GM11168 (cell line): ENCODE data around the gene GAS1.

Experiments
- in situ Hi-C: fragments of 300-500 bp; cut with MboI; formaldehyde crosslinking; loops from one replicate; pipeline ENCODE4 v1.12.0; 2022; ENCODE audit warnings: low sequenced_read_pairs; ENCODE audit not compliant: unreplicated experiment

GAS1 gene, protein sequence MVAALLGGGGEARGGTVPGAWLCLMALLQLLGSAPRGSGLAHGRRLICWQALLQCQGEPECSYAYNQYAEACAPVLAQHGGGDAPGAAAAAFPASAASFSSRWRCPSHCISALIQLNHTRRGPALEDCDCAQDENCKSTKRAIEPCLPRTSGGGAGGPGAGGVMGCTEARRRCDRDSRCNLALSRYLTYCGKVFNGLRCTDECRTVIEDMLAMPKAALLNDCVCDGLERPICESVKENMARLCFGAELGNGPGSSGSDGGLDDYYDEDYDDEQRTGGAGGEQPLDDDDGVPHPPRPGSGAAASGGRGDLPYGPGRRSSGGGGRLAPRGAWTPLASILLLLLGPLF

GRCh38 chr9:86947146-86948073, at the start of gene GAS1:
GAS1 (minus strand) TSS chr9:86947506; CDS start chr9:86946779, 727 bp downstream.
- in situ Hi-C loops = no loop called here

GRCh38 chr9:86994231-86994630, 46.9 kb upstream of the GAS1 start:
- in situ Hi-C loops = no loop called here

GRCh38 chr9:86993830-86994229, 46.5 kb upstream of the GAS1 start:
- in situ Hi-C loops = no loop called here

- in situ Hi-C loops = no loop called here
Measured at GRCh38 chr9:86991077-86991476, 43.8 kb upstream of the GAS1 start.

- in situ Hi-C loops = no loop called here
Measured at GRCh38 chr9:86990290-86990689, 43.0 kb upstream of the GAS1 start.

- in situ Hi-C loops = no loop called here
Measured at GRCh38 chr9:86987900-86988299, 40.6 kb upstream of the GAS1 start.

- in situ Hi-C loops = no loop called here
Measured at GRCh38 chr9:86985132-86985647, 37.9 kb upstream of the GAS1 start.

DNA sequence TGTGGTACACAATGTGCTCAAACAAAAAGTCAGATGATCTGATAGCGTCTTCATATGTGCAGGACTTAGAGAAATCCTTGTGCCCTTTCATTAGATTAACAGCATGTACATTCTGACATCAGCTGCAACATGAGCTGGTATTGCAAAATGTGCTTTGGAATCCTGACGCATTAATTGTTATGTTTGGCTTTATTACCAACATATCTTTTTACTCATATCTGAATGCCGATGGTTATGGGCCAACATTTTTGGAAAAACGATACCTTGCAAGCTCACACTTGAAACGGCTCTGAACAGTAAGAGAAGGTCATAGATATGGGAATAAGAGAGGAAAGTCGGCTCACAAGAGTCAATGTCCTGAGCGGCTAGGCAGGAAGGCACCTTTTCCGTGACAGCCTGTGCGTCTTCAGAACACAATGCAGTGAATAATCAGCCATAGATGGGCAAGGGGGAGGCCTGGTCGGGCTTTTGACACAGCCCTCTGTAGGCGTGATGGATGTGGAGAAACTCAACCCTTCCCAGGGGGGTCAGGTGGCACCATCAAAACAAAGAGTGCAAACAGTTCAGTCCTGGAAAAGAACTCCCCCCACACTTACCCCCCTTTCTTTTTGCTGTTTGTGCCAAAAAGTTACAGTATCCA, 36.4 kb upstream of the GAS1 start:
- in situ Hi-C loops = no loop called here

- in situ Hi-C loops = no loop called here
Measured at GRCh38 chr9:86983249-86983619, 35.9 kb upstream of the GAS1 start.

DNA sequence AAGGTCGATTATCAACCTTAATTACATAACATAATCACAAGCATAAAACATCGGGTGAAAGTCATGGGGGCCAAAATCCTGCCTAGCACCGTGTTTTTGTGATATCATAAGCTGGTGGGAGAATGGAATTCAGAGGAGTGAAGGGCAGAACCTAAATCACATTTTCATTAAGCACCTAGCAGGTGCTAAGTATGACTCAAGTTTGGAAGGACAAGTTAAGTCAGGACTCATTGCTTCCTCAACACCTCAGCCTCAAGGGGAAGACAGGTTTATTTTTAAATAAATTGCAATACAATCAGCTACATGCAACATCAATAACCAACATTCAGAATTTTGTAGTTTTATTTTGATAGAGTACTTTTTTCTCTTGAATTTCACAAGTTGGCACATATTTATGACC, 33.5 kb upstream of the GAS1 start:
- in situ Hi-C loops = no loop called here

GRCh38 chr9:86979657-86980056, 32.4 kb upstream of the GAS1 start:
- in situ Hi-C loops = no loop called here

DNA sequence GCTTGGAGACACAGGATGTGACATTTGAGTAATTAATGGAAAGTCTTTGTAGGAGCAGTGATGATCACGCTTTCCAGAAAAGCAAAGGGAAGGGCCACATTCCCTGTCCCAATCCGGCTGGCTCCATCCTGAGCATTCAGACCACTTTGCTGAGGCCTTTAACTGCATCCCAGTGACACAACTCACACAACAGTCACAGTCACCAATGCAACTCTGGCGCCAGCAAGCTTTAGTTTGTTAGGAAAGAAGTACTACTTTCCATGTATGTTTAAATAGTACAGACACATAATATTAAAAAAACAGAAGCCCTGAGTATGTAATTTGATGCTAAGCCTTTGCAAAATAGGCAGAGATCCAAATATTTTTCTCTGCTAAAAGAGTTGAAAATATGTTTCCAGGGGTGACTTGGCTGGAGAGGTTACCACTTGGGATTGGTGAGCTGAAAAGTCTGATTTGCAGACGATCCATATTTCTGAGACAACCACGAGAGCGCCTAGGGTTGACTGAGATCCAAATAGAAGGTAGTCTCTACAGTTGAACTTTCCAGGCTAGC, 31.7 kb upstream of the GAS1 start:
- in situ Hi-C loops = no loop called here

- in situ Hi-C loops = no loop called here
Measured at GRCh38 chr9:86978413-86978812, 31.1 kb upstream of the GAS1 start.

DNA sequence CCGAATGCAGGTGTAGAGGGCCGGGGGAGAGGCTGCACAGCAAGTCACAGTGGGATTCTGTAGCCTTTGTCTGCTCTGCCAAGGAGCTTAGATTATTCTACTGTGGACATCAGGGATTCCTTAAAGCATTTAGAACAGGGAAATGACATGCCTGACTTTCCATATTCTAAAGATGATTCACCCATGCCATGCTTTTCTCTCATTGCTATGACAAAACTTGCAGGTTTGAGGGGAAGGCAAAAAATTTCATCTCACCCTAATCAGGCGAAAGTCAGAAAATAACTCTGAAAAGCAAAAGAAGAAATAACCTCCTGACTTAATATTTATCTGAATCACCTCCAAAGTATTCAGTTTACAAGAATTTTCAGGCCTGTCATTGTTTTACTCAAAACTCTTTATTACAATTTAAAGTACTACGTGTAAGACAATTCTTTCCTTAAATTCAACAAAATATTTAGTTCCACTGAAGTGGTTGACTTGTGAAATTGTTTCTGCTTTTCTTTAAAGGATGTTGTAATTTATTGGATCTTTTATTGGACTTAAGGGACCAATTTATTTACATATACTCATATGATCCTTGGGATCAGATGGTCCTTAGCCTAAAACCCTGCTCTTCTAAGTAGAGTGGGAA, 30.0 kb upstream of the GAS1 start:
- in situ Hi-C loops = no loop called here

GRCh38 chr9:86975606-86976005, 28.3 kb upstream of the GAS1 start:
- in situ Hi-C loops = no loop called here

DNA sequence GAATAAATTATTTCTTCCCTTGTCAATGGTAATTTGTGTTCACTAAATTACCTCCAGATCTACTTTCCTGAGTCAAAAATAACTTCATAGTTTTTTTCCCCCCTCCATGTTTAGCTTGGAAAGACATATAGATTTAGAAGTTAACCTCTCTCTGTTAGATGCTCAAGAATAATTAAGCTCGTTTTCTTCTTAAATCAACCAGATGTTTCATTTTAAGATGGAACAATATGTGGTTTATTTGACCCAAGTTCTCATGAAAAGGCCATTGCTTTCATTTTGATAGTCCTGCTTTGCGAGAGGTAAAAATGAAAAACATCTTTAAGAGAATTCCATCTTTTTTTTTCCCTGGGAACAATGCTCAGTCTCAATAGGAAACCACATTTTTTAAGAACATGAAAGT, 27.7 kb upstream of the GAS1 start:
- in situ Hi-C loops = no loop called here

GRCh38 chr9:86974421-86974820, 27.1 kb upstream of the GAS1 start:
- in situ Hi-C loops = no loop called here

DNA sequence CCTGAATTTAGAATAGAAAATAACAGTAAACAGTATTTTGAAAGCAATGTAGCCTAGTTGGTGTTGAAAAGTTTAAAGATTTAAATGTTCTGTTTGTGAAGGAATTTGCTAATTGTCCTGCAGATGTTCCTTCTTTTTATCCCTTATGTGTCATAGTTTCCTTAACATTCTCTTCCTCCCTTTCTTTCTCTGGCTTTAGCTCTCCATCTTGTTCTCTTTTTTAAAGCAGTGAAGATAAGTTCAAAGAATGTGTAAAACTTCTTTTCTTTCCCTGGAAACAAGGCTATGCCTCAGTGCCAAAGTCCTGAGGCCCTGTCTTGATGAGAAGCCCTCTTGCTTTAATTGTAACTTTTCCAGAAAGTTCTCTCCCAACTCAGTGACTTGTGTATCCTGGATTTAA, 24.4 kb upstream of the GAS1 start:
- in situ Hi-C loops = no loop called here

- in situ Hi-C loops = no loop called here
Measured at GRCh38 chr9:86968258-86968920, 21.1 kb upstream of the GAS1 start.
